ENCODE data around the gene RELN. TPM values are rescaled to one million over a fixed set of nuclear protein-coding genes. Genes with fewer than 3 reads are reported as not detected.

Gene RELN
- total RNA-seq, 1 donor from 2014 or later = 7.4 TPM

DNA sequence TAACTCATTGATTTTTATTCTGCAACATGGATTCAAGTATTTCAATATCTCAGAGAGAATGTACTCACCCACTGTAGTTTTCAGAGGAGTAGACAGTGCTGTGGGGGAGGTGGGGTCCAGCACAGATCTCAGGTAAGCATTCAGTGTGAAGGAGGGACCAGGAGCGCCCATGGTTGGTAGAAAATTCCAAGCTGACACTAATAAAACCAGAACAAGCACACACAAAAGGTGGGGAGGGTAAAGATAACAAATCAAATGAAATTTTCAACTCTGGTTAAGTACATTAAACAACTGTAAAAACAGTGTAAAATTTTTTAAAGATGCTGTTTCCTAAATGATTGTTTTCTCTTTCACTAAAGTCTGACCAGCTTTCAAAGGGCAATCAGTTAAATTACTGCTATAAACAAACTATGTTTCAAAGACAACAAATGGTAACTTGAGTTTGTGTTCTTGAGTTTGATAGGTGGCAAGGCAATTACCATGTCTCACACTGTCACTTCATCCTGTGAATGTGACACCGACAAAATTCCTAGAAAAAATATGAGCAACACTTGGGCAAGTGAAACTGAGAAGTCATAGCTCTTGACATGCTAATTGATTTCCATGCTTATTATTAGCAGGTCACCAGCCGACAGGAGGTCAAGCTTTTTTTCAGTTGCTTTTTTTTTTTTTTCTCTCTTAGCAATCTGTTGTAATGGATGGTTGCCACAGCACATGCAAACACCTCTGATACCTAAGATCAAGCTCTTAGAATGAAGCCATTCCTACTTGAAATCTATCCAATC lies 337.7 kb downstream of the RELN start:
- H3K4me3 ChIP-seq = no peak overlapping the region
- H3K9me3 ChIP-seq = no peaks in the 10 kb centered on the region
- H3K27me3 ChIP-seq = no peaks in the 10 kb centered on the region
- no peak for DNase-seq (ENCODE audit: extremely low spot score in 2 of 2)
- no peaks in the 10 kb centered on the region for H3K36me3 ChIP-seq
- TF ChIP-seq, protein P1, sequence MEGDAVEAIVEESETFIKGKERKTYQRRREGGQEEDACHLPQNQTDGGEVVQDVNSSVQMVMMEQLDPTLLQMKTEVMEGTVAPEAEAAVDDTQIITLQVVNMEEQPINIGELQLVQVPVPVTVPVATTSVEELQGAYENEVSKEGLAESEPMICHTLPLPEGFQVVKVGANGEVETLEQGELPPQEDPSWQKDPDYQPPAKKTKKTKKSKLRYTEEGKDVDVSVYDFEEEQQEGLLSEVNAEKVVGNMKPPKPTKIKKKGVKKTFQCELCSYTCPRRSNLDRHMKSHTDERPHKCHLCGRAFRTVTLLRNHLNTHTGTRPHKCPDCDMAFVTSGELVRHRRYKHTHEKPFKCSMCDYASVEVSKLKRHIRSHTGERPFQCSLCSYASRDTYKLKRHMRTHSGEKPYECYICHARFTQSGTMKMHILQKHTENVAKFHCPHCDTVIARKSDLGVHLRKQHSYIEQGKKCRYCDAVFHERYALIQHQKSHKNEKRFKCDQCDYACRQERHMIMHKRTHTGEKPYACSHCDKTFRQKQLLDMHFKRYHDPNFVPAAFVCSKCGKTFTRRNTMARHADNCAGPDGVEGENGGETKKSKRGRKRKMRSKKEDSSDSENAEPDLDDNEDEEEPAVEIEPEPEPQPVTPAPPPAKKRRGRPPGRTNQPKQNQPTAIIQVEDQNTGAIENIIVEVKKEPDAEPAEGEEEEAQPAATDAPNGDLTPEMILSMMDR (IDR thresholded peaks at IDR 0.05) = no peak
- TF ChIP-seq POLR2AphosphoS5 (IDR thresholded peaks at IDR 0.05; ENCODE audit: insufficient read depth in 1 of 2, low read depth in 1 of 2) (no peak), POLR2A (IDR thresholded peaks at IDR 0.05) (no peak)
- intact Hi-C loops (cut with DNase I) = no loop called here
- H3K4me1 ChIP-seq = no peaks in the 10 kb centered on the region
- H3K27ac ChIP-seq = no peak overlapping the region

DNA sequence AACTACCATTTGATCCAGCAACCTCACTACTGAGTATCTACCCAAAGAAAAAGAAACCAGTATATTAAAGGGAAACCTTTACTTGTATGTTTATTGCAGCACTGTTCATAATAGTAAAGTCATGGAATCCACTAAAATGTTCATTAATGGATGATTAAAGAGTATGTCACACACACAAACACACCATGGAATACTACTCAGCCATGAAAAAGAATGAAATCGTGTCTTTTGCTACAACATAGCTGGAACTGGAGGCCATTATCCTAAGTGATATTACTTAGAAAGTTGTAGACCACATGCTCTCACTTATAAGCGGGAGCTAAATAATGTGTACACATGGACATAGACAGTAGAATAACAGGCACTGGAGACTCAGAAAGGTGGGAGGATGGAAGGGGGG lies 340.4 kb downstream of the RELN start:
- Histone ChIP-seq H3K9me3 (no peaks in the 10 kb centered on the region), H3K27me3 (no peaks in the 10 kb centered on the region), H3K4me3 (no peak overlapping the region), H3K4me1 (no peaks in the 10 kb centered on the region), H3K27ac (no peak overlapping the region), H3K36me3 (no peaks in the 10 kb centered on the region)
- DNase-seq (ENCODE audit: extremely low spot score in 2 of 2) = no peak
- intact Hi-C loops (cut with DNase I) = no loop called here
- TF ChIP-seq POLR2A (IDR thresholded peaks at IDR 0.05) (no peak), POLR2AphosphoS5 (IDR thresholded peaks at IDR 0.05; ENCODE audit: insufficient read depth in 1 of 2, low read depth in 1 of 2) (no peak)
- TF ChIP-seq, protein P1 (IDR thresholded peaks at IDR 0.05) = no peak

DNA sequence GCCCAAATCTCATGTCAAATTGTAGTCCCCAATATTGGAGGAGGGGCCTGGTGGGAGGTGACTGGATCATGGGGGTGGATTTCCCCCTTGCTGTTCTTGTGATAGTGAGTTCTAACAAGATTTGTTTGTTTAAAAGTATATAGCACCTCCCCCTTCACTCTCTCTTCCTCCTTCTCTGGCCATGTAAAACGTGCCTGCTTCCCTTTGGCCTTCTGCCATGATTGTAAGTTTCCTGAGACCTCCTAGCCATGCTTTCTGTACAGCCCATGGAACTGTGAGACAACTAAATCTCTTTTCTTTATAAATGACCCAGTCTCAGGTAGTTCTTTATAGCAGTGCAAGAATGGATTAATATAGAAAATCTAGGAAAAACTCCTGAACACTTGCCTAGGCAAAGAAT lies 341.3 kb downstream of the RELN start:
- Histone ChIP-seq H3K4me3 (no peak overlapping the region), H3K27ac (no peak overlapping the region), H3K4me1 (no peaks in the 10 kb centered on the region), H3K27me3 (no peaks in the 10 kb centered on the region), H3K9me3 (no peaks in the 10 kb centered on the region), H3K36me3 (no peaks in the 10 kb centered on the region)
- TF ChIP-seq POLR2A (IDR thresholded peaks at IDR 0.05) = no peak
- TF ChIP-seq POLR2AphosphoS5 (IDR thresholded peaks at IDR 0.05; ENCODE audit: insufficient read depth in 1 of 2, low read depth in 1 of 2) = no peak
- no peak for DNase-seq (ENCODE audit: extremely low spot score in 2 of 2)
- intact Hi-C loops (cut with DNase I) = no loop called here

DNA sequence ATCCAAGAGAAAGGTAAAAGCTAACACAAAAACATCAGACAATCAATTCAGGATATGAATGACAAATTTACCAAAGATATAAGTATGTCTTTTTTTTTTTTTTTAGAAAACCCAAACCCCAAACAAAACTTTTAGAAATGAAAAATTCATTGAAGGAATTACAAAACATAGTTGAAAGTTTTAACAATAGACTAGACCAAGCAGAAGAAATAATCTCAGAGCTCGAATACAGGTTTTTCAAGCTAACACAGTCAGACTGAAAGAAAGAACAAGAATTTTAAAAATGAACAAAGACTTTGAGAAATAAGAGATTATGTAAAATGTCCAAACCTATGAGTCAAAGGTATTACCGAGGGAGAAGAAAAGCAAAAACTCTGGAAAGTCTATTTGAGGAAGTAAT lies 345.1 kb downstream of the RELN start:
- Histone ChIP-seq H3K27ac (no peak overlapping the region), H3K36me3 (no peaks in the 10 kb centered on the region), H3K4me1 (no peaks in the 10 kb centered on the region), H3K4me3 (no peak overlapping the region), H3K9me3 (no peaks in the 10 kb centered on the region), H3K27me3 (no peaks in the 10 kb centered on the region)
- DNase-seq (ENCODE audit: extremely low spot score in 2 of 2) = no peak
- intact Hi-C loops (cut with DNase I) = no loop called here
- TF ChIP-seq, protein P1 (IDR thresholded peaks at IDR 0.05) = no peak
- TF ChIP-seq POLR2AphosphoS5 (IDR thresholded peaks at IDR 0.05; ENCODE audit: insufficient read depth in 1 of 2, low read depth in 1 of 2) = no peak
- TF ChIP-seq POLR2A (IDR thresholded peaks at IDR 0.05) = no peak

DNA sequence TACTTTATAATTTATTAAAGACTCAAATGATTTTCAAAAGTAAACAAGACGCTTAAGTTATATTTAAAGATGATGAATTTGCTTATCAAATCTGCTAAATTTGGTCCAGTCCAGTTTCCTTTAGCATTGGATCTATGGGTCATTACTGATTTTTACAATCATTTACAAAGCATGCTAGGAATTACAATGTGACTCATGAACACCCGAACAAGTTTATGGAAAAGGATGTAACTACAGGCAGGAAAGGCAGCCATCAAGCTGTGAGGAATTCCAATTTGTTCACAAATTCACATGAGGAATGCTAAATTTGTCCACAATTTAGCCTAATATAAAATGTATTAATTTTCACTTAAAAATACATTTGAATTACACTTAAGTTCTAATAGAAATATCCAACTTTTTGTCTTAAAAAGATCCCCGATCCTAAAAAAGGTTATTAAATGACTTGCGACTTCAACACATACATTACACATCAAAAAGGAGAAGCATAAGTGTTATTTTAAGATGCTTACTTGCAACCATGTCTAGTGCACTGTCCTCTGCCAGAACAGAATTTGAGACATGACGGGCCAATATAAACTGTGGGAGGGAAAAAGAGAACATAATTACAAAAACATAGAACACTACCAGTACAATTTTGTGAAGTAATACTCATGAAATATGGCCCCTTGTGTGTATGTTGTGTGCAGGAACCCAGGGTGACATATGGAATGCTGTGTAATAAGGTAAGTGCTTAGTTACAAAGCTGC lies 349.3 kb downstream of the RELN start:
- TF ChIP-seq POLR2AphosphoS5 (IDR thresholded peaks at IDR 0.05; ENCODE audit: insufficient read depth in 1 of 2, low read depth in 1 of 2) (no peak), POLR2A (IDR thresholded peaks at IDR 0.05) (no peak)
- TF ChIP-seq, protein P1 (IDR thresholded peaks at IDR 0.05) = no peak
- intact Hi-C loops (cut with DNase I) = no loop called here
- no peaks in the 10 kb centered on the region for H3K36me3 ChIP-seq
- no peaks in the 10 kb centered on the region for H3K4me1 ChIP-seq
- DNase-seq (ENCODE audit: extremely low spot score in 2 of 2) = no peak
- H3K27me3 ChIP-seq = no peaks in the 10 kb centered on the region
- H3K27ac ChIP-seq = no peak overlapping the region
- H3K9me3 ChIP-seq = no peaks in the 10 kb centered on the region
- H3K4me3 ChIP-seq = no peak overlapping the region
